GM19452 (cell line): Measurements from ENCODE around the gene ABHD6.
"Not testable (repeated sequence)": the region's sequence is repeated elsewhere in the genome, so short reads cannot be mapped to it uniquely, and the experiment has no call there.

Source experiments
- ATAC-seq: cut with Tn5 transposase; IDR thresholded peaks from one replicate; pipeline ENCODE4 v1.9.1; 2021; ENCODE audit not compliant: unreplicated experiment

The ABHD6 gene

GRCh38 chr3:58242340-58242739 is 4.7 kb downstream of the ABHD6 start:
- ATAC-seq = no peak

DNA sequence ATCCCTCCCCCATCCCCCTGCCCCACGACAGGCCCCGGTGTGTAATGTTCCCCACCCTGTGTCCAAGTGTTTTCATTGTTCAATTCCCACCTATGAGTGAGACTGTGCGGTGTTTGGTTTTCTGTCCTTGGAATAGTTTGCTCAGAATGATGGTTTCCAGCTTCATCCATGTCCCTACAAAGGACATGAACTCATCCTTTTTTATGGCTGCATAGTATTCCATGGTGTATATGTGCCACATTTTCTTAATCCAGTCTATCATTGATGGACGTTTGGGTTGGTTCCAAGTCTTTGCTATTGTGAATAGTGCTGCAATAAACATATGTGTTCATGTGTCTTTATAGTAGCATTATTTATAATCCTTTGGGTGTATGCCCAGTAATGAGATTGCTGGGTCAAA is 5.3 kb downstream of the ABHD6 start:
- ATAC-seq = not testable (repeated sequence)

GRCh38 chr3:58243976-58244585 is 6.5 kb downstream of the ABHD6 start:
- no peak for ATAC-seq

GRCh38 chr3:58246148-58247047 is 8.8 kb downstream of the ABHD6 start:
- ATAC-seq = no peak

DNA sequence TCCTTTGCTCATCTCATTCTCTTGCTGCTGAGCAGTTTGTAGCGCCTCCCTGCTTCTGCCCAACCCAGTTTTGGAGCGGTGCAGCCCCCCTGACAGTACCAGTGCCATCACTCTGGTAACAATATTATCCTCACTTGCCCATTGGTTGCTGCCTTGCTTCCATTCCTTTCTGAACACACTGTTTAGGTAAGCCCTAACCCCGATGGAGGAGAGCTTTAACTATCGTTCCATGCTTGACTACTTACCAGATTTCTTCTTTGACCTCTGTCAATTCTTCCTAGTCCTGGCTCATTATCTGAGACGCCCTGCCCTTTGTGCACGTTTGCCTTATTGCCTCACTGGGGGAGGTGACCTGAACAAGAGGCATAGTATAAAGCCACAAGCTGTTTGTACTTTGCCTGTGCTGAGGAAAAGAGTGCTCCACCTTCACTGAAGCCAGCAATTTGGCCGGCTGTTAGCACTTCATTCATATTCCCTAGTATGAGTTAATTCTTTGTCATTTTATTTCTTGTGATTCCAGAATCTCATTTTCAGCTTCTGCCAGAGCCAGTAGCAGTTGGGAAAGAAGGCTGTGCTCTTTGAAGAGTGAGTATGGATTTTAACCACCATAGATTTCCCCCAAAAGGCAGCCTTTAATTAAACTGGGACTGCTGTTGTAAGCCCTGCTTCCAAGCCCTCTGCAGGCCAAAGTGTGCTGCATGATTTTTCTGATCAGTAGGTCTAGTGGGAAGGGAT is 11.9 kb downstream of the ABHD6 start:
- ATAC-seq = no peak

DNA sequence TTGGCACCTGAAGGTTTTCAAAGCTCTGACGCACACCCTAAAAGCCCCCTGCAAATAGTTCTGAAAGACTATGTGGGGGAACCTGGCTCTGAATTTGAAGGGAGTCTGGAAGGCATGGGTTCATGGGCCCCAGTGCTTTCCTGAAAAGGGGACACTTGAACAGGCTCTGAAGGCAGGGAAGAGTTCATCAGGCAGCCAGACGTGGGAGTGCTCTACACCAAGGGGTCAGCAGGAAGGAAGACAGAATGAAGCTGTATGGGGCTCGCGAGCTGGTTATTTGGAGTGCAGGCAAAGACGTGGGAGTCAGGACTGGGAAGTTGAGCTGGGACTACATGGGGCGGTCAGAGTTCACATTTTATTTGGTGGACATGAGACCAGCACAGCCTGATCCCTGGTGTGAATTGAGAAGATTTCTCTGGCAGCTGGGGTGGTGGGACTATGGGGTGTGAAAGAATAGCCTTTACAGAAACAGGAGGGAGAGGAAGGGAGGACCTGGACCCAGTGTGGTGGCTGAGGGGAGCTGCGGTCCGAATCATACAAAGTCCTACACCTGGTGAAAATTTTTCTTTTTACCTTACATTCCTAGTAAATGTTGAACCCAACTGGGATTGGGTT is 12.6 kb downstream of the ABHD6 start:
- no peak for ATAC-seq

DNA sequence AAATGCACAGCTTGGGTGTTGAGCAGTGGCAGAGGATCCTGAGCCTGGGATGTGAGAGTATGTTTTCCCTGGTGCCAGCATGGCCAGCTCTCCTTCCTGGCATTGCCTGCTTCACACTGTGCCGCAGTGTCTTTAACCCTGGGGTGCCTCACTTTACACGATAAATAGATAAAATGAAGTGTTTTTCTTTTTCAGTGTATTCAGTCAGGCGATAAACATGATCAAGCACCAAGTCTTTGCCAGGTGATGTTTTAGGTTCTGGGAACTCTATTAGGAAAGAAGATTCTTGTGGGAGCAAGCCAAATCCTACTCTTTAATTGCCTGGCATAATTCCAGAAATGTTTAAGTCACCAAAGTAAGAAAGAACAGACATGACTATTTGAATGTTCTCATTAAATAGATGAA is 14.0 kb downstream of the ABHD6 start:
- ATAC-seq = no peak

DNA sequence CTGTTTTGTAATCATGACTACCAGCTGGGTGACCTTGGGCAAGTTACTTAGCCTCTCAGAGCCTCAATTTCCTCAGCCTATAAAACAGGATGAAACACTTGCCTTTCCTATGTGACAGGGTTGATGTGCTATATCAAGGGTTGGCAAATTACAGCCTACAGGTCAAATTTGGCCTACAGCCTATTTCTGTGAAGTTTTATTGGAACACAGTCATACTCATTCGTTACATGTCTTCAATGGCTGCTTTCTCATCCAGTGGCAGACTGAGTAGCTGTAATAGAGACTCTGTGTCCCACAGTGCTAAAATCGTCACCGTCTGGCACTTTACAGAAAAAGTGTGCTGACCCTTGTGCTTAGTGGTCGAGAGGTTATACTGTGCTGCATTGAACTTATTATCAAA is 16.6 kb downstream of the ABHD6 start:
- ATAC-seq = no peak

GRCh38 chr3:58256061-58256460 is 18.5 kb downstream of the ABHD6 start:
- ATAC-seq = no peak

GRCh38 chr3:58256511-58256910 is 18.9 kb downstream of the ABHD6 start:
- ATAC-seq = no peak

GRCh38 chr3:58258392-58259055 is 20.9 kb downstream of the ABHD6 start:
- ATAC-seq = no peak

- ATAC-seq = no peak
These were observed 22.7 kb downstream of the ABHD6 start for GRCh38 chr3:58260261-58260731.

GRCh38 chr3:58260733-58261132 is 23.1 kb downstream of the ABHD6 start:
- ATAC-seq = no peak

DNA sequence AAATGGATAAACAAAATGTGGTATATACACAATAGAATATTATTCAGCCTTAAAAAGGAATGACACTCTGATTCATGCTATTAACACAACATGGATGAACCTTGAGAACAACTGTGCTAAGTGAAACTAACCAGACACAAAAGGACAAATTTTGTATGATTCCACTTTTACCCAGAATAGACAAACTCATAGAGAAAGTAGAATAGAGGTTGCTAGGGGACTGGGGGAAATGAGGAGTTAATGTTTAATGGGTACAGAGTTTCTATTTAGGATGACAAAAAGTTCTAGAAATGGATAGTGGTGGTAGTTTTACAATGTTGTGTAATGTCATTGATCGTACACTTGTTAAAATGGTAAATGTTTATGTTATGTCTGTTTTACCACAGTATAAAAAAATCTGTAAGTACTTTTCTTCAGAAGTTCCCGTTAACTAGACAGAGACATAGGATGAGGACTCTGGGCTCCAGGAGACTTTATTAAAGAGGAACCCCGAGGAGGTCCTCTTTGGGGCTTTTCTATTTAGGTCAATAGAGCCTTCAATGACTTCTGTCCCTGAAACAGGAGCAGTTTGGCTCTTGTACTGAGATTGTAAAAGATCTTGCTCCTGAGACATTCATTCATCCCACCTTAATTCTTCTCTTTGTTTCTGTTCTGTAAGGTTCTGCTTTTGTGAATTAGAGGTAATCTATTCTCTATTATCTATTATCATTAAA is 24.5 kb downstream of the ABHD6 start:
- peak; percentile 69 for ATAC-seq

- no peak for ATAC-seq
These were observed 29.0 kb downstream of the ABHD6 start for GRCh38 chr3:58266577-58266976.

DNA sequence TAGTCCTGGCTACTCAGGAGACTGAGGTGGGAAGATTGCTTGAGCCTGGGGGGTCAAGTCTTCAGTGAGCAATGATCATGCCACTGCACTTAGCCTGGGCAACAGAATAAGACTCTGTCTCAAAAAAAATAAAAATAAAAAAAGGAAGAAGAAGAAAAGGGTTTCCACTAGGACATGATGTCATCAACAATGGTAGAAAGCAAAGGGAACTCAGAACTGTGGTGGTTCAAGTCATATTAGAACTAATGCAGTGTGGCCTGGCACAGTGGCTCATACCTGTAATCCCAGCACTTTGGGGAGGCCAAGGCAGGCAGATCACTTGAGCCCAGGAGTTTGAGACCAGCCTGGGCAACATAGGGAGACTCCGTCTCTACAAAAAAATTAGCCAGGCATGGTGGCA is 30.0 kb downstream of the ABHD6 start:
- not testable (repeated sequence) for ATAC-seq

DNA sequence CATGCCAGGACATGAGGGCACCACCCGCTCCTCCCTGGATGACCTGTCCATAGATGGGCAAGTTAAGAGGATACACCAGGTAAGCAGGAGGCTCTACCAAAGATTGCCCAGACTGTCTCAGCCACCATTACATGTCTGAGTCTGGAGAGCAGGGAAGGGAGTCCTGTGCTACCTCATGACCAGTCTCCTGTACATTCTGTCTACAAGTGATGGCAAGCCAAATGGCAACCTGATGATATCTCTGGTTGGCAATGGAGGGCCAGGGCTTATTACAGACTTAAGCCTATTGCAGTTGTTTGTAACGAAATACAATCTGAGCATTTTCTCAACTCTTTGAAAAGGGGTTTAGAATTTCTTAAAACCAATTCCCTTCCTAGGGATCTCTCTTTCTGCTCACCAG is 31.8 kb downstream of the ABHD6 start:
- no peak for ATAC-seq

- ATAC-seq = no peak
These were observed 32.9 kb downstream of the ABHD6 start for GRCh38 chr3:58270485-58270884.

- no peak for ATAC-seq
These were observed 34.4 kb downstream of the ABHD6 start for GRCh38 chr3:58271901-58272501.

GRCh38 chr3:58272891-58273290 is 35.3 kb downstream of the ABHD6 start:
- no peak for ATAC-seq
